CD4-positive, alpha-beta T cell (primary cell): ENCODE results near the gene RXFP1. TPM values are rescaled to one million over a fixed set of nuclear protein-coding genes. Genes with fewer than 3 reads are reported as not detected.

Source experiments
- ATAC-seq: fragments of 200-7000 bp; cut with Tn5 transposase; one replicate; pipeline ENCODE4 v1.10.0; 2022; ENCODE audit warnings: mild to moderate bottlenecking; ENCODE audit not compliant: poor library complexity
- CTCF ChIA-PET: fragments of 350-600 bp; sonication (Branson Sonifier 250); formaldehyde crosslinking; loops from one replicate; lab custom pipeline; 2021; ENCODE audit warnings: antibody characterized with exemption, inconsistent platforms; lab: Charles Lee
- POLR2A ChIA-PET: fragments of 350-600 bp; sonication (Branson Sonifier 250); formaldehyde crosslinking; loops from one replicate; lab custom pipeline; 2021; ENCODE audit warnings: antibody characterized with exemption, inconsistent platforms; lab: Charles Lee
- DNase-seq, 14 experiments: peaks; one replicate each; pipeline ENCODE4 v3.0.0-alpha.2; 2013 to 2020; ENCODE audit warnings: mixed read lengths in 2 of 14
- H3K27ac ChIP-seq, 2 donors: one replicate each; pipeline versions ENCODE4 v1.5.1 to v1.7.0; 2013; ENCODE audit warnings: low read length in 2 of 2, low read depth in 1 of 2, mild to moderate bottlenecking in 1 of 2
- H3K27me3 ChIP-seq, 2 experiments: 1 replicate in 1 of 2; 2 replicates in 1 of 2; pipeline versions ENCODE4 v1.6.1 to v1.7.0; 2013; ENCODE audit warnings: low read length in 2 of 2, control low read depth in 1 of 2, mild to moderate bottlenecking in 1 of 2, moderate library complexity in 1 of 2; ENCODE audit not compliant: insufficient read depth in 2 of 2, control insufficient read depth in 1 of 2
- H3K36me3 ChIP-seq: one replicate; pipeline ENCODE4 v1.6.1; 2013; ENCODE audit warnings: low read length, control low read depth; ENCODE audit not compliant: insufficient read depth
- H3K4me1 ChIP-seq: one replicate; pipeline ENCODE4 v1.6.1; 2013; ENCODE audit warnings: low read length, control low read depth; ENCODE audit not compliant: insufficient read depth
- H3K4me3 ChIP-seq: one replicate; pipeline ENCODE4 v1.5.1; 2013; ENCODE audit warnings: mild to moderate bottlenecking, low read length, moderate library complexity
- H3K9me3 ChIP-seq, 2 experiments: 1 replicate in 1 of 2; 2 replicates in 1 of 2; pipeline versions ENCODE4 v1.6.1 to v1.7.0; 2013; ENCODE audit warnings: low read length in 2 of 2, mild to moderate bottlenecking in 2 of 2, control low read depth in 1 of 2, moderate library complexity in 1 of 2; ENCODE audit not compliant: control insufficient read depth in 1 of 2, insufficient read depth in 1 of 2
- H3K27ac Mint-ChIP-seq: one replicate; pipeline ENCODE4 v1.8.0; 2020; ENCODE audit warnings: mixed read lengths
- H3K27me3 Mint-ChIP-seq: one replicate; pipeline ENCODE4 v1.8.0; 2021; ENCODE audit warnings: mixed read lengths
- H3K36me3 Mint-ChIP-seq: one replicate; pipeline ENCODE4 v1.8.0; 2021; ENCODE audit warnings: low read depth, mixed read lengths
- H3K4me1 Mint-ChIP-seq: one replicate; pipeline ENCODE4 v1.8.0; 2021; ENCODE audit warnings: low read depth, mixed read lengths
- H3K4me3 Mint-ChIP-seq: one replicate; pipeline ENCODE4 v1.8.0; 2020; ENCODE audit warnings: mild to moderate bottlenecking, mixed read lengths
- H3K9me3 Mint-ChIP-seq: one replicate; pipeline ENCODE4 v1.8.0; 2020; ENCODE audit warnings: mixed read lengths
- intact Hi-C, 2 experiments: fragments of 100-400 bp; cut with DNase I in 1 of 2; cut with micrococcal nuclease in 1 of 2; formaldehyde crosslinking; loops; one replicate each; pipeline versions ENCODE4 v1.15.1 to v1.9.0; 2023 to 2025; cut with DNase I, micrococcal nuclease
- total RNA-seq, 174 experiments: library from RNA in 2 of 174; stranded (reverse) in 2 of 174; gene quantifications; one replicate each; pipeline ENCODE4 v1.2.3 and lab custom pipeline; 2021 to 2026
- TF ChIP-seq, protein P1 (sequence below): fragments of 200-600 bp; IDR thresholded peaks from one replicate; pipeline ENCODE4 v1.8.0; 2022; ENCODE audit warnings: antibody characterized with exemption, mild to moderate bottlenecking

RXFP1 gene
- total RNA-seq, 2 experiments from 2014 or later: not detected

DNA sequence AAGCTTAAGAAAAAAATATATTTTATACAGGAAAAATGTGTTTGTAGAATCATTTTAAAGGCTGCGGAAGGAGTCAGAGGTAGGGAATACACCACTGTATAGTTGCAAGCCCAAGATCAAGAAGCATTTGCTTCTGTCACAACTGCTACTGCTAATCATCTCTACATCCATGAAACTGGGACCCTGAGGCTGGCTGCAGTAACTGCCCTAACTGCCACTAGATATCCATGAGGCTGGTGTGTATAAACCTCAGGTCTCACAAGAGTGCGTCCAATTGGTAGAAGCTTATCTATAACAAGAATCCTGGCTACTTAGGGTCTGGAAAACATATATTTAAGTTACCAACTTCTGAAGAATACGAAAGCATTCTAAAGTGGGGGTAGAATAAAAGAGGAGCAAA is 69.1 kb downstream of the RXFP1 start:
- CTCF ChIA-PET: no interaction called here
- DNase-seq (no peak), ATAC-seq (no peak)
- Mint-ChIP-seq H3K27ac (no peak overlapping the region), H3K9me3 (no peaks in the 10 kb centered on the region), H3K4me1 (no peaks in the 10 kb centered on the region), H3K27me3 (peaks cover 20% of the 10 kb centered on the region), H3K36me3 (no peaks in the 10 kb centered on the region), H3K4me3 (no peak overlapping the region)
- Histone ChIP-seq H3K27me3 (peaks cover 3 to 5% of the 10 kb centered on the region in 2 experiments), H3K27ac (no peak overlapping the region), H3K36me3 (no peaks in the 10 kb centered on the region), H3K4me1 (no peaks in the 10 kb centered on the region), H3K9me3 (no peaks in the 10 kb centered on the region), H3K4me3 (no peak overlapping the region)
- POLR2A ChIA-PET: no interaction called here
- TF ChIP-seq, protein P1, sequence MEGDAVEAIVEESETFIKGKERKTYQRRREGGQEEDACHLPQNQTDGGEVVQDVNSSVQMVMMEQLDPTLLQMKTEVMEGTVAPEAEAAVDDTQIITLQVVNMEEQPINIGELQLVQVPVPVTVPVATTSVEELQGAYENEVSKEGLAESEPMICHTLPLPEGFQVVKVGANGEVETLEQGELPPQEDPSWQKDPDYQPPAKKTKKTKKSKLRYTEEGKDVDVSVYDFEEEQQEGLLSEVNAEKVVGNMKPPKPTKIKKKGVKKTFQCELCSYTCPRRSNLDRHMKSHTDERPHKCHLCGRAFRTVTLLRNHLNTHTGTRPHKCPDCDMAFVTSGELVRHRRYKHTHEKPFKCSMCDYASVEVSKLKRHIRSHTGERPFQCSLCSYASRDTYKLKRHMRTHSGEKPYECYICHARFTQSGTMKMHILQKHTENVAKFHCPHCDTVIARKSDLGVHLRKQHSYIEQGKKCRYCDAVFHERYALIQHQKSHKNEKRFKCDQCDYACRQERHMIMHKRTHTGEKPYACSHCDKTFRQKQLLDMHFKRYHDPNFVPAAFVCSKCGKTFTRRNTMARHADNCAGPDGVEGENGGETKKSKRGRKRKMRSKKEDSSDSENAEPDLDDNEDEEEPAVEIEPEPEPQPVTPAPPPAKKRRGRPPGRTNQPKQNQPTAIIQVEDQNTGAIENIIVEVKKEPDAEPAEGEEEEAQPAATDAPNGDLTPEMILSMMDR: no peak
- intact Hi-C loops: no loop called here

DNA sequence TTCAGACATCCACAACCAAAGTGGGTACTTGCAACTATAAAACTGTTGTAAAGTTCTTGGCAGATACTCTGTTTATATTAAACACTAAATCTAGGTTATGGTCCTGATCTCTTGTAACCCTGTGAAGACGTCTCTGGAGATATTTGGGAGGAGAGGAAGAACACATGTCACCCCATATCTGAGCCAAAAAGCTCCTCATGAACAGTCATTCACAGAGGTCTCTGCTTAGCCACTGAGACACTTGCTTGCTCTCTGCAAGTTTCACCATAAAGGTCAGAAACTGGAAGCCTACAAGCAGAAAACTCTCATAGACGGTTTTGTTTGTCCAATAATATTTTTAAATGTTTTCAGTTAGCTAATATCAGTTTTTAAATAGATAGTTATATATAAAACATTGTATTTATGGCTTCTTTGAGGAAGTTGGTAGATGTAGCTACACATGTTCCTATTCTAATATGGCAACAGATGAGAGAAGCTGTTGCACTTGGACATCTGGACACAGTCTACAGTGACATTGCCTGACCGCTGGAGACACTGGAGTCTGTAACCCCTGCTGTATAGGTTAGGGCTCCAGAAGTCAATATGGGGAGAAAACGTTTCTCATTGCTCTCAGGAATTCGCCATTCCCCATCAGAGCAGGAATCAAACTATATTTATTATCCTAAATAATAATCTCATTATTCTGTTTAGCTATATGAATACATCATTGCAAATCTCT is 76.4 kb downstream of the RXFP1 start:
- no peak overlapping the region for H3K27ac Mint-ChIP-seq
- Histone ChIP-seq H3K4me1 (no peaks in the 10 kb centered on the region), H3K9me3 (no peaks in the 10 kb centered on the region), H3K36me3 (no peaks in the 10 kb centered on the region), H3K27ac (no peak overlapping the region), H3K4me3 (no peak overlapping the region), H3K27me3 (peaks cover 0 to 9% of the 10 kb centered on the region in 2 experiments)
- H3K4me3 Mint-ChIP-seq: no peak overlapping the region
- no peaks in the 10 kb centered on the region for H3K36me3 Mint-ChIP-seq
- no peaks in the 10 kb centered on the region for H3K4me1 Mint-ChIP-seq
- POLR2A ChIA-PET: no interaction called here
- intact Hi-C loops: no loop called here
- TF ChIP-seq, protein P1: no peak
- no peaks in the 10 kb centered on the region for H3K9me3 Mint-ChIP-seq
- no peak for ATAC-seq
- DNase-seq: no peak
- CTCF ChIA-PET: no interaction called here
- H3K27me3 Mint-ChIP-seq: peaks cover 24% of the 10 kb centered on the region

DNA sequence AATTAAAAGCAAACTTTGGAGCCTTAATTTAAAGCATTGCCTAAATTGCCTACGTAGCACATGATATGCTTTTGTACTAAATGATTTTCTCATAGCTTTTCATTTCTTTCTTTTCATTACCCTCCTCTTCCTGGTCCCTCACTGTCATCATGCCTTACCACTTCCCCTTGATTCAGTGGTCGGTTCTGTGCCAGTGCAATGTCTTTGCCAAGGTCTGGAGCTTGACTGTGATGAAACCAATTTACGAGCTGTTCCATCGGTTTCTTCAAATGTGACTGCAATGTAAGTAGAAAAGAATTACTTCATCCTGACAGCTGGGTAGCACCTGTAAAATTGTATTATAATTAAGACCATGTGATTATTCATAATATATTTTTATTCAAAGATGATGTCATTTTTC is 77.5 kb downstream of the RXFP1 start:
- Mint-ChIP-seq H3K36me3 (no peaks in the 10 kb centered on the region), H3K9me3 (no peaks in the 10 kb centered on the region), H3K27me3 (peaks cover 24% of the 10 kb centered on the region), H3K27ac (no peak overlapping the region), H3K4me3 (no peak overlapping the region), H3K4me1 (no peaks in the 10 kb centered on the region)
- POLR2A ChIA-PET: no interaction called here
- H3K9me3 ChIP-seq: no peaks in the 10 kb centered on the region
- CTCF ChIA-PET: no interaction called here
- intact Hi-C loops: no loop called here
- DNase-seq: no peak
- H3K27ac ChIP-seq: no peak overlapping the region
- no peaks in the 10 kb centered on the region for H3K4me1 ChIP-seq
- ATAC-seq: no peak
- no peak overlapping the region for H3K4me3 ChIP-seq
- H3K27me3 ChIP-seq: peaks cover 0 to 9% of the 10 kb centered on the region in 2 experiments
- TF ChIP-seq, protein P1: no peak
- H3K36me3 ChIP-seq: no peaks in the 10 kb centered on the region
